Inferior parietal cortex (tissue), 1 donor: ENCODE results near the gene CBX7.

Experiments used
- DNase-seq: peaks from one replicate; pipeline ENCODE4 v3.0.0-alpha.2; 2016; ENCODE audit errors: extremely low spot score

The CBX7 gene

GRCh38 chr22:39148026-39148726 is 4.3 kb downstream of the CBX7 start:
- DNase-seq, result no peak

GRCh38 chr22:39147335-39148025 is 5.0 kb downstream of the CBX7 start:
- DNase-seq, result no peak

- no peak for DNase-seq
Observed at GRCh38 chr22:39146256-39147101, 6.0 kb downstream of the CBX7 start.

- no peak for DNase-seq
Observed at GRCh38 chr22:39144101-39144767, 8.2 kb downstream of the CBX7 start.

GRCh38 chr22:39142088-39142680 is 10.3 kb downstream of the CBX7 start:
- no peak for DNase-seq

DNA sequence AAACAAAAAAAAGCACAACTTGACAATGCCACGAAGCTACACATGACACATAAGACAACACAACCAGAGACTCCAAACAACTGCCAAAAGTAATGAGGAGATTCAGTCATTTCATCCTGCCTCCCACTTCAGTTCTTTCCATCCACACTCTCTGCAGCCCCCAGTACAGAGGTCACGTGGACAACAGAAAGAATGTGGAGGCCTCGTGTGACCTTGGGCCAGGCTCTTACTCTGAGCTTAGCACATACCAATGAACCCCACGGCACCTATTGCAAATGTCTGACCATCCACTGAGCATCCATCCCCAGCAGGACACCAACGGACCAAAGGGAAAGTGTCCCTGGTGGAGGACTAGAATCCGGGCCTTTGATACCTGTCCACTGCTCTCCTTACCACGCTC is 12.5 kb downstream of the CBX7 start:
- no peak for DNase-seq

DNA sequence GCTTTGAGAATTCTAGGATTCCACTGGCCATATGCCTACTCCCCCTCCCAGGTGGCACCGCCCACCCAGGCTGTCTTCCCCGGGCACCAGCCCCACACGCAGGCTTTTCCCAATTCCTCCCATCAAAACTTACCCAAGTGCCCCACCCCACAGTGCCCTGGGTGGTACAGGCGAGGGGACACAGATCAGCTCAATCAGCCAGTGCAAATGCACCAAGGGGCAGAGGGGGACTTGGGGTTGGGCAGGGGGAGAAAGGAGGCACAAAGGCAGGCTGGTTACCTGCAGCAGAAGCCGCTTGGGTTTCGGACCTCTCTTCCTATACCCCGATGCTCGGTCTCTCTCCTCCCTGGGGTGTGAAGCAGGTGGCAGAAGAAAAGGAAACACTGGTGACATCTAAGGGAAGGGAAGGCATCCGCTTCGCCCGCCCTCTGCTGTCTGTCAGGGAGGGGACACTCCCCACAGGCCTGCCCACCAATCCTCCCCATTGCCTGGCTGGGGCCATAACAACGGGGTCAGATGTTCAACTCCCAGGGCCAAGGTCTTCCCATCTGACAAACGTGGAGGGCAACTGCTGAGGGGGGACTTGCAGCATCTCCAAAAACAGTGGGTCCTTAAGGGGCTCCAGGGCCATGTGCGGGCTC is 14.0 kb downstream of the CBX7 start:
- no peak for DNase-seq

DNA sequence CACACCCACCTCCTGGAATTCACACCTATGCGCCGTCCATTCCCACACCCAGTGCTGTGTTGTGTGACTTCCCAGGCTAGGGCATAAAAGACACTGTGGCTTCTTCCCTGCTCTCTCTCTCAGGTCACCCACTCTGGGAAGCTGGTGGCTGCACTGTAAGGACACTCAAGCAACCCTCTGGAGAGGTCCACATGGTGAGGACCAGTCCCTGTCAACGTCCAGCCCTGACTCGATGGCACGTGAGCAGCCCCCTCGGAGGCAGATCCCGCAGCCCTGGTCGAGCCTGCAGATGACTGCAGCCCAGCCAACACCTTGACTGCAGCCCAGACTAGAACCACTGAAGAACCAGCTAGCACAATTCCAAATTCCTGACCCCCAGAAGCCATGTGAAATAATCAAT is 16.2 kb downstream of the CBX7 start:
- no peak for DNase-seq

DNA sequence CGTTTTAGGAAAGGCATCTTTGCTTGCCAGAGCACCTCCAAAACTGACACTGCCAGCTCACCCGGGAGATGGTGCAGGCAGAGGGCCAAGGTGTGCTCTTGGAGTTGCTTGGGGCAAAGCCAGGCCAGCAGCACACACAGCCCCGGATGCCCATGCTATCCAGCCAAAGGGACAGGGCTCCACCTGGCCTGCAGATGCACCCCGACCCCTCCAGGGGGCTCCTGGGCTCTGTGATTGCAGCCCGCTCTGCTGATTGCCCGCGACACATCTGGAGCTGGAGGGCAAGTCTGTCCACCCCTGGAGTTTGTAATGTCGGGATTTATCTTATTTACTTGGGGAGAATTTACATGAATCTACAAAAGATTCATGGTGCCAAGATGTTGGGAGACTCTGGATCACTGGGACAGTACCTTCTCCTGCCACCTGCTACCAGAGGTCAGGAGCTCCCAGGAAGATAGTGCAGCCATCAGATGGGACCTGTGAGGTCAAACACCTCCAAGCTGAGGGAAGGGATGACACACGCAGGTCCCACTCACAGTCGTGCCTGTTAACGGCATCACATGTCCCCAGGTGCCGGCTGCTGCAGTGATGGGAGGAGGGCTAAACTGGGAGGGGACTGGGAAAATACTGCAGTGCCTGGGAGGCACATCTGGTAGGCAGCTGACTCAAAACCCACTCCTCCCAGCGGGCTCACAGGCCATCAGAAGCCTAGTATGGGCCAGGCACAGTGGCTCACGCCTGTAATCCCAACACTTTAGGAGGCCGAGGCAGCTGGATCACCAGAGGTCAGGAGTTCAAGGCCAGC is 17.2 kb downstream of the CBX7 start:
- DNase-seq, result no peak

GRCh38 chr22:39134366-39135091 is 18.0 kb downstream of the CBX7 start:
- no peak for DNase-seq

DNA sequence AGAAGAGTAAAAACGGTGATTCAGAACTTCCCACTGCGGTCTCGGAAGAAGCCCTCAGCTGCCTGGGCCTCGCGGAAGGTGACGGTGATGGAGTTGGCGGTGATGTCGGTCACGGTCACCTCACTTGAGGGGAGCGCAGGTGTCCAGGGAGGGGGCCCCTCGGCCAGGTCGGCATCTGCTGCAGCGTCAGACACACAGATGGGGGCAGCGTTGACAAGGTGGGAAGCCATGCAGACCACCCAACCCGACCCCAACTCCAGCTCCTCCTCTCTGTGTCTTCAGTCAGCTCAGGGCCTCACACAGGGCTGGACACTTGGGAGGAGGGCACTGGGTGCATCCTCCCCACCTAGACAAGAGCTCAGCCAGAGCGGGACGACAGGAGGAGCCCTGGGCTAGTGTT is 18.6 kb downstream of the CBX7 start:
- DNase-seq, result no peak

DNA sequence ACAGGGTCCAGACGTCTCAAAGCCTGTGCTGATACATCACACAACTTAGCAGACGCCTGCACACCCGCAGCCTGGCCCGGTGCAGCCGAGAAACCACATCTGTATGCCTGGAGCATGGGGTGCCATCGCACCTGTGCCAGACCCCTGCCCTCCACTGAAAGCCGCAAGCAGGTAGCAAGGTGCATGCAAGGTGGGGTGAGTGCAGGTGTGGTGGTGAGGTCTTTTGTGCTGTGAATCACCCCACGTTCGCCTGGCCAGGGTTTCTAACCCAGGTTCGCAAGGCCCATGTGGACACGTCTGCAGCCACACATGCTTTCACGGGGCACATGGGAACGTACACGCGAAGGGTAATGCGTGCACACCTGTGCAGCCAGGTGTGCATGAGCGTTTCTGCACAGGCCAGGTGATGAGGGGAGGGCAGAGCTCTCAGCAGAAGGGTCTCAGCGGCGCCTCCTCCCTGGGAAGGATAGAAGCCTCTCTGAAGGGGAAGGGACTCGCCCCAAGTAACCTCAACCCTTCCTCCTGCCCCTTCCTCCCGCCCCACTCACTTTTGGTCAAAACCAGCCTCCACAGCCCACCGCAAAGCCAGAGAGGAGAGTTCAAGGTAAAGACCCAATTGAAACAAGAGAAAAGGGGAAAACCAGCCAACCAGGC is 19.5 kb downstream of the CBX7 start:
- no peak for DNase-seq

GRCh38 chr22:39132281-39132680 is 20.2 kb downstream of the CBX7 start:
- DNase-seq, result no peak

DNA sequence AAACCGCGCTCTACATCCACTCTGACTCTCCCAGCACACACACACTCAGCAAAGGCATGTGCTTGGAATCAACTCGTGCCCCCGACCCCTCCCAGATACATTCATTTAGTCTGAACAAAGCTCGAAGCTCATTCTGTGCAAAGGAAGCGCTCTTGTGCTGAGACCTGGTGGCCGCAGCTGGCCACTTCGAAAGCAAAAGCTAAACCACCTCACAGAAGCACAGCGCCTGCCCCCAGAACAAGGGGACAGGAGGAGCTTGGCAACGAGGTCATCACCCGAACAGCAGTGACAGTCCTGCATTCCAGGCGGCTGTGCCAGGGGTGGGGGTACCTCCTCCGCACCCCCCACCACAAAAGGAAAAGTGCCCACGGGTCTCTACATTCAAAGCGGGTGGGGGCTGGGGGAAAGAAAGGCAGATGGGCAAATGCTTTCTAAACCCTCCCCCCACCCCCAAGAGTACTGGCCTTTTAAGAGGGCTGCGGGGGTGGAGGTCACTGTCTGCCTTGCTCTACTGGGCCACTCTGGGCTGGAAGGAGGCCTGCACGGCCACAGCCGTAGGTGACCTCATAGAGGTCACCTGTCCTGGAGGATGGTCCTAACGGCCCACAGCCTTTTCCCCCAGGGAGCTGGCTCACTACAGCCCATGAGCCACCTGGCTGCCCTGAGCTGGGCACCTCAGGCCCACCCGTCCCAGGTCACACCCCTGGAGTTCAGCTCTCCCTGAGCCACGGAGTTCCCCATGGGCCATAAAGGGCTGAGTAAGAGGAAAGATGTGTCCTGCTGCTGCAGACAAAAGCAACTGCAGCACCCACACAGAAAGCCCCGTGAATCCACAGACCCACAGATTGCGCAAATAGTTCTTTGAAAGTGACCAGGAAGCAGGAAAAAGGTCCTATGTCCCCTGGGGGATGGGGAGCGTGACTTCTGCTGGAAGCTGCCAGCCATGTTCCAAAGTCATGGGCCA is 21.3 kb downstream of the CBX7 start:
- no peak for DNase-seq

DNA sequence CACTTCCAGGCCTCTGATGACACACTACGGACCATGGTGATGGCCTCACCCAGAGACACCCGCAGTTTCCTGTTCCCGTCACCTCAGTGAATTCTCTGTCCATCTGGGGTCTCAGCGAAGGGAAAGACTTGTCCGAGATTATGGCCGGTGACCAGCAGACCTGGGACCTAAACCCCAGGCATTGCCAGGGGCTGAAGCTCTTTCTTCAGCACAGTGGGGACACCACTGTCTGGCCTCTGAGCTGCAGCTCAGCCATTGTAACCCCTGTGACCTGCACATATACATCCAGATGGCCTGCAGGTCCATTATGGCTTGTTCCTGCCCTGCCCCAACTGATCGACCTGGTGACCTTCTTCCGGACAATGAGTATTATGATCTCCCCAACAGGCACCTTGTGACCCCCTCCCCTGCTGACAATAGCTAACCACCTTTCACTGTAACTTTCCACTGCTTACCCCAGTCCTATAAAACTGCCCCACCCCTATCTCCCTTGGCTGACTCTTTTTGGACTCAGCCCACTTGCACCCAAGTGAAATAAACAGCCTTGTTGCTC is 22.3 kb downstream of the CBX7 start:
- DNase-seq, result no peak

DNA sequence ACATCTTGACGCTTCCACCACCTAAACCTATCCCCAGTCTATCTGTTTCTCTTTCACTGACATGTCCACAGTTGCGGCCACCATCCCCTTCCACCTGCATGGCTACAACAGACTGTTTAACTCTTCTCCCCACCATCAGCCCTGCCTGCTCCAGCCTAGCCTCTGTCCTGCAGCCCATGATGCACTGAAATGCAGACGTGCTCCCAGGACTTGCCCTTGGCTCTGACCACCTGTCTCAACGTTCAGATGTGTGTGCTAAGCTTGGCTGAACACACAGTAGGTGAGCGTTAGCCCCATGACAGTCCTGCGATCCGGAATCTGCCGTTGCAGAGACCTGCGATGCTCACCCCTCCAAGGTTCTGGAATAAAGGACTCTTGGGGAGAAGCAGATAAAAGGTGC is 22.7 kb downstream of the CBX7 start:
- DNase-seq, result no peak

DNA sequence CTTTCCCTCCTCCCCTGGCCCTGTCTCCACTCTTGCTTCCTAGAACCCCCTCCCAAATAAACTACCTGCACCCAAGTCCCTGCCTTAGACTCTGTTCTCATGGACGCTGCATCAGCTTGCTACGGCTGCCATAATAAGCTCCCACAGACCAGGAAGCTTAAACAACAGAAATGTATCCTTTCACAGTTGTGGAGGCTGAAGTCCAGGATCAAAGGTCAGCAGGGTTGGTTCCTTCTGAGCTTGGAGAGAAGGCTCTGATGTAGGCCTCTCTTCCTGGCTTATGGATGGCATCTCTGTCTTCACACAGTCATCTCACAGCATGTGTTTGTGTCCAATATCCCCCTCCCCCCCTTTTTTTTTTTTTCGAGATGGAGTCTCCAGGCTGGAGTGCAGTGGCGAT is 23.4 kb downstream of the CBX7 start:
- DNase-seq, result no peak

GRCh38 chr22:39128508-39128907 is 24.0 kb downstream of the CBX7 start:
- no peak for DNase-seq
